H9 (cell line): ENCODE results near the gene PRKACG. TPM values are rescaled to one million over a fixed set of nuclear protein-coding genes. Genes with fewer than 3 reads are reported as not detected.
A peak's percentile ranks its signal among the peaks of the same experiment; 100 is the strongest.

ENCODE experiments used
- DNase-seq: peaks from one replicate; pipeline ENCODE4 v3.0.0-alpha.2; 2017
- H2AFZ ChIP-seq: one replicate; pipeline ENCODE4 v1.6.1; 2013; ENCODE audit warnings: mild to moderate bottlenecking, low read length, control low read depth, moderate library complexity
- H2AK5ac ChIP-seq: 2 replicates; pipeline ENCODE4 v1.6.1; 2013; ENCODE audit warnings: low read length, control low read depth, mixed read lengths; ENCODE audit not compliant: insufficient read length
- H2BK120ac ChIP-seq: one replicate; pipeline ENCODE4 v1.6.1; 2013; ENCODE audit warnings: low read depth, mild to moderate bottlenecking, low read length, control low read depth, inconsistent platforms; ENCODE audit not compliant: poor library complexity, severe bottlenecking
- H2BK12ac ChIP-seq: 2 replicates; pipeline ENCODE4 v1.6.1; 2013; ENCODE audit warnings: low read length, control low read depth, mixed read lengths, low read depth; ENCODE audit not compliant: insufficient read length
- H2BK15ac ChIP-seq: 2 replicates; pipeline ENCODE4 v1.6.1; 2013; ENCODE audit warnings: low read depth, low read length, control low read depth
- H2BK20ac ChIP-seq: one replicate; pipeline ENCODE4 v1.6.1; 2013; ENCODE audit warnings: low read depth, mild to moderate bottlenecking, low read length, control low read depth, inconsistent platforms; ENCODE audit not compliant: poor library complexity, severe bottlenecking
- H2BK5ac ChIP-seq: 2 replicates; pipeline ENCODE4 v1.6.1; 2013; ENCODE audit warnings: low read length, control low read depth, mixed read lengths; ENCODE audit not compliant: insufficient read length
- H3K14ac ChIP-seq: 2 replicates; pipeline ENCODE4 v1.6.1; 2013; ENCODE audit warnings: low read length, control low read depth; ENCODE audit not compliant: insufficient read depth
- H3K18ac ChIP-seq: 2 replicates; pipeline ENCODE4 v1.6.1; 2013; ENCODE audit warnings: low read depth, mild to moderate bottlenecking, mixed read lengths, low read length, control low read depth; ENCODE audit not compliant: insufficient read length
- H3K23ac ChIP-seq: 2 replicates; pipeline ENCODE4 v1.6.1; 2013; ENCODE audit warnings: low read length, control low read depth, mixed read lengths, low read depth; ENCODE audit not compliant: insufficient read length
- H3K23me2 ChIP-seq: 2 replicates; pipeline ENCODE4 v1.6.1; 2013; ENCODE audit warnings: low read depth, mild to moderate bottlenecking, mixed read lengths, low read length, control low read depth; ENCODE audit not compliant: insufficient read length, poor library complexity, severe bottlenecking
- H3K27ac ChIP-seq: 2 replicates; pipeline ENCODE4 v1.5.1; 2013; ENCODE audit warnings: low read length, control low read depth, mixed read lengths, low read depth; ENCODE audit not compliant: insufficient read length
- H3K27me3 ChIP-seq: 2 replicates; pipeline ENCODE4 v1.6.1; 2013; ENCODE audit warnings: low read length, control low read depth, inconsistent platforms; ENCODE audit not compliant: insufficient read depth
- H3K4ac ChIP-seq: 2 replicates; pipeline ENCODE4 v1.6.1; 2013; ENCODE audit warnings: low read depth, mild to moderate bottlenecking, control low read depth, inconsistent platforms, low read length, moderate library complexity
- H3K4me1 ChIP-seq: 2 replicates; pipeline ENCODE4 v1.6.1; 2013; ENCODE audit warnings: low read length, control low read depth, inconsistent platforms; ENCODE audit not compliant: insufficient read depth
- H3K4me2 ChIP-seq: 2 replicates; pipeline ENCODE4 v1.6.1; 2013; ENCODE audit warnings: low read length, control low read depth, mixed read lengths; ENCODE audit not compliant: insufficient read length, insufficient read depth
- H3K56ac ChIP-seq: 2 replicates; pipeline ENCODE4 v1.6.1; 2013; ENCODE audit warnings: low read depth, mild to moderate bottlenecking, mixed read lengths, low read length, control low read depth; ENCODE audit not compliant: insufficient read length
- H3K79me1 ChIP-seq: 2 replicates; pipeline ENCODE4 v1.6.1; 2013; ENCODE audit warnings: low read depth, mild to moderate bottlenecking, moderate library complexity, low read length, control low read depth, inconsistent platforms; ENCODE audit not compliant: insufficient read depth, poor library complexity, severe bottlenecking
- H3K79me2 ChIP-seq: 2 replicates; pipeline ENCODE4 v1.6.1; 2013; ENCODE audit warnings: low read length, control low read depth, inconsistent platforms; ENCODE audit not compliant: insufficient read depth
- H3K9ac ChIP-seq: 2 replicates; pipeline ENCODE4 v1.6.1; 2013; ENCODE audit warnings: low read length, control low read depth, mixed read lengths; ENCODE audit not compliant: insufficient read length; ENCODE audit errors: extremely low read depth
- H3K9me3 ChIP-seq: one replicate; pipeline ENCODE4 v1.6.1; 2013; ENCODE audit warnings: low read depth, low read length, inconsistent platforms; ENCODE audit not compliant: control insufficient read depth
- H3T11ph ChIP-seq: one replicate; pipeline ENCODE4 v1.6.1; 2013; ENCODE audit warnings: mild to moderate bottlenecking, low read length, control low read depth, inconsistent platforms
- H4K20me1 ChIP-seq: one replicate; pipeline ENCODE4 v1.6.1; 2013; ENCODE audit not compliant: control insufficient read depth, insufficient read length, insufficient read depth
- H4K5ac ChIP-seq: 2 replicates; pipeline ENCODE4 v1.6.1; 2013; ENCODE audit warnings: low read depth, mild to moderate bottlenecking, mixed read lengths, low read length, control low read depth; ENCODE audit not compliant: insufficient read length
- H4K8ac ChIP-seq: replicated peaks from 2 replicates; pipeline ENCODE4 v1.6.1; 2013; ENCODE audit warnings: low read length, control low read depth, mixed read lengths, low read depth; ENCODE audit not compliant: insufficient read length
- H4K91ac ChIP-seq: 2 replicates; pipeline ENCODE4 v1.6.1; 2013; ENCODE audit warnings: low read depth, mild to moderate bottlenecking, moderate library complexity, mixed read lengths, low read length, control low read depth; ENCODE audit not compliant: insufficient read length
- H3K27ac Mint-ChIP-seq, 3 experiments: 2 replicates in 2 of 3; 3 replicates in 1 of 3; pipeline ENCODE4 v1.8.0; 2020 to 2021; ENCODE audit warnings: mixed read lengths in 3 of 3, mild to moderate bottlenecking in 1 of 3, moderate library complexity in 1 of 3
- H3K27me3 Mint-ChIP-seq: 2 replicates; pipeline ENCODE4 v1.8.0; 2021; ENCODE audit warnings: low read depth, mild to moderate bottlenecking, moderate library complexity, mixed read lengths
- H3K36me3 Mint-ChIP-seq, 3 experiments: 2 replicates in 2 of 3; 3 replicates in 1 of 3; pipeline ENCODE4 v1.8.0; 2020 to 2021; ENCODE audit warnings: low read depth in 3 of 3, mixed read lengths in 3 of 3; ENCODE audit not compliant: insufficient read depth in 1 of 3
- H3K4me1 Mint-ChIP-seq, 2 experiments: 2 replicates each; pipeline ENCODE4 v1.8.0; 2020; ENCODE audit warnings: mixed read lengths in 2 of 2
- H3K4me3 Mint-ChIP-seq, 2 experiments: 2 replicates in 1 of 2; 3 replicates in 1 of 2; pipeline ENCODE4 v1.8.0; 2020 to 2021; ENCODE audit warnings: mild to moderate bottlenecking in 2 of 2, mixed read lengths in 2 of 2, moderate library complexity in 1 of 2
- H3K9me3 Mint-ChIP-seq, 2 experiments: 2 replicates in 1 of 2; 3 replicates in 1 of 2; pipeline ENCODE4 v1.8.0; 2020; ENCODE audit warnings: mild to moderate bottlenecking in 2 of 2, mixed read lengths in 2 of 2, moderate library complexity in 1 of 2
- CTCF ChIP-seq: fragments of 200-600 bp; sonication (generic); conservative IDR thresholded peaks from 3 replicates; pipeline ENCODE4 v1.8.0; 2021; ENCODE audit warnings: antibody characterized with exemption, mild to moderate bottlenecking
- WGBS: extraction: QIAGEN DNeasy Blood & Tissue Kit; methylation state at CpG from one replicate; pipeline ENCODE4 v1.1.7; 2013; ENCODE audit warnings: missing lambda C conversion rate, low lambda C conversion rate, mixed read lengths; ENCODE audit not compliant: insufficient read length; ENCODE audit errors: extremely low coverage; 5-methylcytosine and 5-hydroxymethylcytosine counted together
- total RNA-seq: library from RNA; stranded (reverse); gene quantifications from 2 replicates; pipeline ENCODE4 v1.2.1, GENCODE V29; 2021

PRKACG gene
- total RNA-seq, 1 experiment from 2014 or later, result not detected

- peak overlapping the region; percentile 30 for H2BK120ac ChIP-seq
- H4K5ac ChIP-seq, result no peak overlapping the region
- no peak overlapping the region for H3K56ac ChIP-seq
- H3K27me3 ChIP-seq, result no peaks in the 10 kb centered on the region
- no peak overlapping the region for H4K8ac ChIP-seq
- H3K4me2 ChIP-seq, result no peak overlapping the region
- no peak overlapping the region for H2BK12ac ChIP-seq
- no peak overlapping the region for H3K23ac ChIP-seq
- no peak for DNase-seq
- no peaks in the 10 kb centered on the region for H3K23me2 ChIP-seq
- no peak overlapping the region for H3T11ph ChIP-seq
- no peaks in the 10 kb centered on the region; the same call in 1 of the 2 replicates for H3K4me1 ChIP-seq
- H3K27ac ChIP-seq, result no peak overlapping the region
- peaks cover 4% of the 10 kb centered on the region for H3K9me3 ChIP-seq
- H3K79me1 ChIP-seq, result no peaks in the 10 kb centered on the region
- H3K14ac ChIP-seq, result no peak overlapping the region
- H2BK20ac ChIP-seq, result no peak overlapping the region
- H3K27ac Mint-ChIP-seq, result no peak overlapping the region; a peak in 1 of 7 replicates
- H2AK5ac ChIP-seq, result no peak overlapping the region
- no peaks in the 10 kb centered on the region for H4K20me1 ChIP-seq
- no peak overlapping the region for H3K18ac ChIP-seq
- H3K4me3 Mint-ChIP-seq, result no peak overlapping the region
- H3K79me2 ChIP-seq, result no peaks in the 10 kb centered on the region
- peaks cover 4 to 6% (median 6%) of the 10 kb centered on the region in 3 experiments; a peak in 6 of 7 replicates for H3K36me3 Mint-ChIP-seq
- H2AFZ ChIP-seq, result no peak overlapping the region
- H3K4me1 Mint-ChIP-seq, result peaks cover 9 to 20% of the 10 kb centered on the region in 2 experiments
- H3K9me3 Mint-ChIP-seq, result peaks cover 6 to 7% of the 10 kb centered on the region in 2 experiments; a peak in 4 of 5 replicates
- H3K9ac ChIP-seq, result no peak overlapping the region
- H3K27me3 Mint-ChIP-seq, result no peaks in the 10 kb centered on the region
- H2BK5ac ChIP-seq, result no peak overlapping the region
- no peak overlapping the region for H3K4ac ChIP-seq
- no peak for TF ChIP-seq CTCF
- no peak overlapping the region for H2BK15ac ChIP-seq
- no peak overlapping the region for H4K91ac ChIP-seq
- no CpG with 5 or more reads among the region's 2 CpGs for WGBS
Observed at GRCh38 chr9:69028754-69029153, 14.8 kb upstream of the PRKACG start.
